HG03135 (cell line): ENCODE data around the gene APOL4.
A peak's percentile ranks its signal among the peaks of the same experiment; 100 is the strongest.
"Not testable (repeated sequence)": the region's sequence is repeated elsewhere in the genome, so short reads cannot be mapped to it uniquely, and the experiment has no call there.

Experiments used
- ATAC-seq: cut with Tn5 transposase; IDR thresholded peaks from one replicate; pipeline ENCODE4 v1.9.1; 2021; ENCODE audit warnings: mild to moderate bottlenecking, moderate library complexity; ENCODE audit not compliant: unreplicated experiment

Gene APOL4

DNA sequence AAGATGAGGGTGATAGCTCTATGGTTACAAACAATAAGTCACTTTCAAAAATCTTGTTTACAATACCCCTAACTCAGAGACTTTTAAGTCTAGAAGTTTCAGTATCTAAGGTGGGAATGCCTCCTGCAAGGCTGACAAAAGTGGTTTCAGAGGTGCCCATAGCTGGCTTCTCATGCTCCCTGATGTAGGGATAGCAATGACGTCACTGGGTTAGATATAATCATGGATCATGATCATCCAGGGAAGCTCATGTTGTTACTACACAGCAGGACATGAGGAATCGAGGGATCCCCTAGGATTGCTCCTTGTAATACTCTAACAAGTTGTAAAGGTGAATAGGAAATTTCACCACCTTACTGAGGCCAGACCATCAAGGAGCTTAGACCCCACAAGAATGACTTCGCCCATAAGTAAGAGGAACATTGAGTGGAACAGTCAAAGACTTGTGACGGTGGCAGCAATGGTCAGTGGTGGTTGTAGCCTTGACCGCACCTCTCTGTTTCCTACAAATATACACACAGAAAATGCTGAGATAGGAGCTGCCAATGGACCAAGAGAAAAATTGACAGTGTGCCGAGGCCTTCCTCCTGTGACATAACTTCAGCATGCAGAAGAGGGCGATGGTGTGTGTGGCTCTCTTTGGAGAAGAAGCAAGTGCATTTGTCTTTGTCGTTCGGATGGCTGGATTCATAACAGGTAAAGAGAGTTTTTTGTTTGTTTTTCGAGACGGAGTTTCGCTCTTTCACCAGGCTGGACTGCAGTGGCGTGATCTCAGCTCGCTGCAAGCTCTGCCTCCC, 15.6 kb downstream of the APOL4 start:
- no peak for ATAC-seq

DNA sequence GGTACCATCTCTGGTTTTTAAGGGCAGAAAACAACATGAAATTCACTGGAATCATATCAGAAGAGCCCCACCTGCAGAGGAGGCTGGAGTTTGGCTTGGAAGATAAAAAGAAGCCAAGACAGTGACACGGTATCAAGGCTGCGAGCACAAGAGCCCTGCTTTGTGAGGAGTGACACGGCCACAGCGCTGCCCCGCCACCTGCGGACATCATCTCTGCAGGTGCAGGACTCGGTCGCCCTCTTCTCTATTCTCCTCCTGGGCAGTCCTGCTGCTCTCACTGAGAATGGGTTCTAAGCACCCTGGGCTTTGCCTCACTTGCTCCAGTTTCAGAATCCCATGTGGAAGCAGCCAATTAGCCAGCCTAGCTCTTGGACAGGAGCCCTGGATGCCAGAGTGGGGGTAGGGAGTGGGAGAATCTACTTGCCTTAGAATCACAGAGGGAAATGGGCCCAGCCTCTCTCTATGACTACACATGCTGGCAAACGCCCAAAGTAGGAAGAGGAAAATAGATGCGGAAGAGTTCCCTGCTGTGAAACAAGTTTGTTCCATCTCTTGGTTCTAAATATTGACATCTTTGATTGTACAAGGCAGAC, 17.1 kb downstream of the APOL4 start:
- no peak for ATAC-seq

- no peak for ATAC-seq
These were observed 18.2 kb downstream of the APOL4 start for GRCh38 chr22:36183446-36183845.

DNA sequence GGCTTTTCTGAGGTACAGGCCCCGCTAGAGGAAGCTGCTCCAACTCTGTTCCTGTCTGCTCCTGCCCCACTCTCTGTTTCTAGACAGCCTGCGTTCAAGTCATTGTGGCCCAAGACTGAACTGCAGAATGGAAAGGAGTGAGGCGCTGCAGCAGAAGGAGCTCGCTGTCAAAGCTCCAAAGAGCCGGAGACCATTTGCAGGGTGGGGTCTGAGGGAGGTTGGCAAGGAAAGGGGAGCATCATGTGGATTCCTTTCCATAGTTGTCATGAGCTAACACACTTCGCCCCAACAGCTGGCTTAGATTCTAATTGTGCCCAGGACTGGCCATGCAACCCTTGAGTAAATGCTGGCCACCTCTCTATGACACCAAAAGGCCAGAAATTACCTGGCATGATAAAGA, 18.8 kb downstream of the APOL4 start:
- no peak for ATAC-seq

DNA sequence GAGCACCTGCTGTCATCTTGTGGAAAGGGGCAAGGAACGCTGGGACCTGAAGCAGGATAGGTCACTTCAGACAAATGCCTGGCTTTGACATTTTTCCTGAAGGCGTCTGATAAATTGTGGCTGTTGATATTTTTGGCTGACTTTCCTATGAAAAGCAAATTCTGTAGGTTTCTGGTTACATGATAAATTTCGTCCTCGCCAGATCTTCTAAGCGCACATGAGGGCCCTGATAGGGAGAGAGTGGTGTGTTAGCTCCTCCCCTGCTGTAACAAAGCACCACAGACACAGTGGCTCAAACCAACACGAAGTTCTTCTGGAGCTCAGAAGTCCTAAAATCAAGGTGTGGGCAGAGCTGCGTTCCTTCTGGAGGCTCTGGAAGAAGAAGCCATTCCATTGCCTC, 19.6 kb downstream of the APOL4 start:
- ATAC-seq, result no peak

GRCh38 chr22:36180928-36181327, 20.7 kb downstream of the APOL4 start:
- ATAC-seq, result no peak

DNA sequence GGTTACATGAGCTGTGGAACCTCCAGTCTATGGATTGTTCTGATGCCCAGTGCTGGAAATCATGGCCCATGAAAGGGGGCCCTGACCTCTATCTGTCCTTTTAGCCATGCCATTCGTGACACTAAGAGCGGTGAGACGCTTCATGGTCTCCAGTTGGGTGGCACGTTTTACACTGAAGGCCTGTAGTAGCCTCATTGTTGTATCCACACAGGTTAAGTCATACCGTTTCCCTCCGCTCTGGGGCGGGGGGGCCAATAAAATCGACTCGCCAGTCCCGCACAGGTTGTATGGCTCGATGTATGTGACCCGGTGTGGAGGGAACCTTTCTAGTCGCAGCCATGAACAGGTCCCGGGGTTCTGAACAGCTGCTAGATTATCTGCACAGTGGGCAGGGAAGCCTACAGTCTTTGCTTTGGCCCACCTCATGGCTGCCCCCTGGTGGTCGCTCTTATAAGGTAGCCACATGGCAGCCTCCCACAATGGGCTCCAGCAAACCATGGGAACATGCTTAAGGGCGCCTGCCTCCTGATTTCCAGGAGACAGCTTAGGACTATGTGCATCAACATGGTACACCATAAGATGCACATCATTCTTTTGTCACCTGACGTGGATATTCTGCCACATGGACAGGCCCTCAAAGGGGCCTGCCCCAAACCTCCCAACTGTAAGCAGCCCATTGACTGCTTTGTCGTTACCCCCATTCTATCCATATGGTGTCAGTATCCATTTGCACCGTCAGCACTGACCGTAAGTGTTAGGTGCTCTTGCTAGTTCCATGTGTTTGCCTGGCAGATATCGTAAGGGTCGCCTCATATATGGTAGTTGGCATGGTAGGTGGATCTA, 21.4 kb downstream of the APOL4 start:
- no peak for ATAC-seq

DNA sequence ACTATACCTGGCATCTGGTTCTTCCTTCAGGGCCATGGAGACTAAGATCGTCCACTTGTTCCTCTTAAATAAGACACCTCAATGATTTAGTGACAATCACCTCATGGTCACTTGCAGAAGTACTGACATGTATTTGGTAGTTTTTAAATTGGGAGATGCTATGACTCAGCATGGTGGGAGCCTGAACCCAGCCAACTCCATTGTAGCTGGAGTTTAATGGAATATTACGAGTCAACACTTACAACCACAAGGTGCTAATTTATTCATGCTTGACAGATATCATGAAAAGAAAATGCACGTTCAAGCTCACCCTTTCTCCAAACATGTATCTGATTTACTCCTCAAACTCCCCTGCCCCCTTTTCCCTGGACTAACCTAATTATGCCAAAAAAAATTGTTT, 24.4 kb downstream of the APOL4 start:
- ATAC-seq, result no peak

GRCh38 chr22:36175892-36176291, 25.7 kb downstream of the APOL4 start:
- no peak for ATAC-seq

GRCh38 chr22:36171941-36172340, 29.7 kb downstream of the APOL4 start:
- no peak for ATAC-seq

- no peak for ATAC-seq
These were observed 34.9 kb downstream of the APOL4 start for GRCh38 chr22:36166518-36167220.

DNA sequence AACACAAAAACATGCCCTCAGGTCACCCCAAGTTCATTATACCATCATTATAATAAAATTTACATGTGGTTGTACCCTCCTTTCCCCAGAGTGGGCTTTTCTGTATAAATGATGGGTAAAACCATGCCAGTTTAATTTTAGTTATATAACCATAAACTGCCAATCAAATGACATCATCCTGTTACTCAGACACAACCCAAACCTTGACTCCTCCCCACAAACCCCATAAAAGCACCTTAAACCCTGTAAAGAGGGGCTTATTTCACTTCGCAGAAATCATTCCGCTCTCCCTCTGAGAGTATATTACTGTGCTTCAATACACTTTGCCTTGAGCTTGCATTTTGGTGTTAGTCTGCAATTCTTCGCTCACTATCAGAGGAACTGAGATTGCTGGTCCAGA, 35.5 kb downstream of the APOL4 start:
- ATAC-seq, result no peak

DNA sequence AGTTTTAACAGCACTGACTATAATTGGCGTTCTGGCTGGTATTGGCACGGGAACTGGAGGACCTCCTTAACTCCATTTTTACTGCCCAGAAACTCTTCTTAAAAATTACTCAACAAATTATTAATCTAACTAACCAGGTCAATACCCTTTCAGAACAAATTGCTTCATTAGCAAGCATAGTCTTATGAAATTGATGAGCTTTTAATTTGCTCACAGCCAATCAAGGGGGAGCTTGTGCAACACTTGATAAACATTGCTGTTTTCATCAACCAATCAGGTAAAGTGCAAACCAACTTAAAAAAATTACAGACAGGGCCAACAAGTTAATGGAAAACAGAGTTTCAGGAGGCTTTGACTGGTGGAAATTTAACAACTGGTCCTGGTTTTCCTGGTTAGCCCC, 36.5 kb downstream of the APOL4 start:
- no peak for ATAC-seq

DNA sequence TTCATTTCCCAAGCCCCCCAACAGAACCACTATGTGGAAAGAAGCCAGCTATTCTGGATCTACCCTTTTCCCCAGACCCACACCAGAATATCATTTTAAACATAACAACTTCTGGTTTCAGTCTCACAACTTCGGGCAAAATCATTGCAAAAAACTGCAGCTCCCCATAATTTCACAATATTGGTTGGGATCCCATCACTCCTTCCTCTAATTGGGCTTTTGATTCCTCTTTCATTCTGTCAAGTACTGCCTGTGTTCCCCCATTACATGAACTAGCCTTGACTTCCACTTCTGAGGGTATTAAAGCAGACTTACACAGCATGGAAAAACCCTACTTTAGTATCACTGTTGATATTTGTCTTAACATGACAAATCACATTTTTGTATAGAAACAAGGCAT, 37.0 kb downstream of the APOL4 start:
- ATAC-seq, result no peak

GRCh38 chr22:36163497-36163896, 38.1 kb downstream of the APOL4 start:
- no peak for ATAC-seq

DNA sequence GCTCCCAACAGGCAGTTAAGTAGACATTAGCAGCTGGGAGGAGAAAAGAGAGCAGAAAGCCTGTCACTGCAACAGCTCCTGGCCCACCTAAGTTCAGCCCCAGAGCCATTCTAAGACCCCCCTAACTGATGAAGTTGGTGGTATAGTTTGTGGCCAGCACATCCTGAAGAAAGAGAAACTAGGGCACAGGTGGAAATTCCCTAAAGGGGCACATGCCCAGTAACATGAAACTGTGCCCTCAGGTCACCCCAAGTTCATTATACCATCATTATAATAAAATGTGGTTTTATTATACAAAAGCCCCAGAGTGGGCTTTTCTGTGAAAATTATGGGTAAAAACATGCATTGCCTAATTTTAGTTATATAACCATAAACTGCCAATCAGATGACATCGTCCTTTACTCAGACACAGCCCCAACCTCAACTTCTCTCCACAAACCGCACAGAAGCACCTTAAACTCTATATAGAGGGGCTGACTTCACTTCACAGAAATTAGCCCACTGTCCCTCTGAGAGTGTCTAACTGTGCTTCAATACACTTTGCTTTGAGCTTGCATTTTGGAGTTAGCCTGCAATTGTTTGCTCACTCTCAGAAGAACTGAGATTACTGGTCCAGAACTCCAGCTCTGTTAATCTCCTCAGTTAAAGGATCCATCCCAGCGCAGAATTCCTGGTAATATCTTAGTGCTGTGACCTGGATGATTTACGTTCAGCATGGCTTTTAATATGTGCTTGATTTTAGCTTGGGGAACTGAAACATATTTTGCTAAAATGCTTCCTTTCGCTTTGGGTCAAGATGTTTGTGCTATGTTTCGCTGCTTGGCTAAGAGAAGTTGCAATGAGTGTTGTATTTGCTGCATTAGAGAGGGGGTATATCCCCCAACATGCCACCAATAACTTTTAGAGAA, 39.2 kb downstream of the APOL4 start:
- ATAC-seq, result peak; percentile 49

- ATAC-seq, result not testable (repeated sequence)
These were observed 39.8 kb downstream of the APOL4 start for GRCh38 chr22:36161793-36162126.

GRCh38 chr22:36160499-36160942, 41.1 kb downstream of the APOL4 start, which contains the start of gene APOL3:
TSS of gene APOL3 (minus strand) at chr22:36160755. CDS start at chr22:36149055, 11,700 bp downstream.
- ATAC-seq, result no peak

DNA sequence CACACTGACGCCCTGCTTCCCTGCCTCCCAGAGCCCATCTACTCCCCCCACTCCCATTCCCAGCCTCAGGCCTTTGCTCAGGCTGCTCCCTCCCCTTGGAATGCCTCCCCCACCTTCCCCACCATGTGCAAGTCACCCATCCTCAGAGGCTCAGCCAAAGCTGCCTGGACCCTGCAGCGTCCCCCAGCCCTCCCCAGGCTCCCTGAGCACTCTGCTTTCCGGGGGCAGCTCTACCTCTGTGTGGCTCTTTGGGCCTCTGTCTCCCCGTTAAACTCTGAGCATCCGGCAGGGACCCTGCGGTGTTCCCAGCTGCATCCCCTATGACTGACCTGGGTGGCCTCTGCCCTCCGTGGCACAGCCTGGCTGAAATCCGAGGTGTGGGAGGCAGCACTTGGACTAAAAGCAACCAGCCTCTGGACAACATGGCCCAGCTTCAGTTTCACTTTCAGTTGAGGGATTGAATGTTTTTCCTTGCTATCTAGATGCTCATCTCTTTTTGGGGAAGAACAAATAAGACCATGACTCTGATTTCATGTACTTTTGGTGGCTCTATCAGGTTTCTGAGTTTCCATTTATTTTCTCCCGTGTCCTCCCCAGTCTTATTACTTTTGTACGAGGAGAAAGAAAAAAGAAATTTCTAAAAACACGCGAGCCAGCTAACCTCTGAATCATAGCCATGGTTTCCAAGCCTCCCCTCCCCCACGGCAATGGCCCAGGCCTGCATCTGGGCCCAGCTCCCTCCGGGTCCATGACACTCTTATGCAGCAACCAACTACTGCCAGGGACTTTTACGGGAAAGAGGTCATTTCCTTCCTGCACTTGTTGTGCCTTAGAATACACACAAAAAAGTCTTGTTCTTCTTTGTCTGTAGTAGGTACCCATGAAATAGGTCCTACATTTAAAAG, 44.8 kb downstream of the APOL4 start:
- ATAC-seq, result no peak
